H1 (cell line): ENCODE measurements around the gene RETREG1.

Experiments
- CTCF ChIP-seq, 3 experiments: IDR thresholded peaks; 1 replicate in 2 of 3; 2 replicates in 1 of 3; pipeline versions ENCODE4 v1.5.1 to v1.6.1; 2011; ENCODE audit warnings: low read length in 3 of 3, mild to moderate bottlenecking in 3 of 3, inconsistent platforms in 2 of 3, low read depth in 1 of 3, moderate library complexity in 1 of 3; ENCODE audit not compliant: insufficient read depth in 1 of 3; ENCODE audit errors: control extremely low read depth in 1 of 3
- EP300 ChIP-seq, 2 experiments: IDR thresholded peaks; 1 replicate in 1 of 2; 2 replicates in 1 of 2; pipeline ENCODE4 v1.6.1; 2011 to 2012; ENCODE audit warnings: low read depth in 2 of 2, low read length in 2 of 2, mild to moderate bottlenecking in 2 of 2, borderline replicate concordance in 1 of 2, inconsistent platforms in 1 of 2, moderate library complexity in 1 of 2
- MAFK ChIP-seq: IDR thresholded peaks from 2 replicates; pipeline ENCODE4 v1.6.1; 2012; ENCODE audit warnings: low read depth, mild to moderate bottlenecking, improper control_type of control experiment, low read length
- RAD21 ChIP-seq, 2 experiments: IDR thresholded peaks in 1 of 2; conservative IDR thresholded peaks in 1 of 2; 2 replicates each; pipeline ENCODE4 v1.6.1; 2011; ENCODE audit warnings: low read depth in 2 of 2, low read length in 2 of 2, improper control_type of control experiment in 1 of 2, inconsistent platforms in 1 of 2, mild to moderate bottlenecking in 1 of 2, moderate library complexity in 1 of 2

GRCh38 chr5:16524286-16524685 lies 92.5 kb downstream of the RETREG1 start:
- TF ChIP-seq CTCF (IDR thresholded peaks at IDR 0.05; ENCODE audit: control extremely low read depth in 1 of 3, insufficient read depth in 1 of 3, low read depth in 1 of 3, low read length in 3 of 3) (no peak), MAFK (no peak), RAD21 (IDR thresholded peaks at IDR 0.05 in 1 of 2, conservative IDR thresholded peaks at IDR 0.05 in 1 of 2; ENCODE audit: low read depth in 2 of 2, low read length in 2 of 2) (no peak), EP300 (IDR thresholded peaks at IDR 0.05; ENCODE audit: borderline replicate concordance in 1 of 2, low read depth in 2 of 2, low read length in 2 of 2) (no peak)
